ENCODE results near the gene RNF40. TPM values are rescaled to one million over a fixed set of nuclear protein-coding genes. Genes with fewer than 3 reads are reported as not detected.

RNF40 gene
- total RNA-seq, 1 donor from 2014 or later = 98.5 TPM

GRCh38 chr16:30784215-30784614, 22.1 kb downstream of the RNF40 start:
- DNase-seq (ENCODE audit: low spot score) = no peak
- no peak overlapping the region for H3K27ac Mint-ChIP-seq
- H3K27me3 Mint-ChIP-seq (ENCODE audit: insufficient read depth) = peaks cover 36% of the 10 kb centered on the region
- H3K36me3 Mint-ChIP-seq (ENCODE audit: low read depth) = no peaks in the 10 kb centered on the region
- H3K4me1 Mint-ChIP-seq (ENCODE audit: low read depth) = no peaks in the 10 kb centered on the region
- intact Hi-C loops (cut with micrococcal nuclease) = no loop called here
- H3K4me3 Mint-ChIP-seq = no peak overlapping the region
- no peaks in the 10 kb centered on the region for H3K9me3 Mint-ChIP-seq

- Mint-ChIP-seq H3K36me3 (ENCODE audit: low read depth) (no peaks in the 10 kb centered on the region), H3K9me3 (no peaks in the 10 kb centered on the region), H3K4me1 (ENCODE audit: low read depth) (no peaks in the 10 kb centered on the region), H3K4me3 (peak overlapping the region; percentile 74), H3K27me3 (ENCODE audit: insufficient read depth) (peaks cover 36% of the 10 kb centered on the region), H3K27ac (no peak overlapping the region)
- no peak for DNase-seq (ENCODE audit: low spot score)
- intact Hi-C loops (cut with micrococcal nuclease) = no loop called here
Measured at GRCh38 chr16:30785126-30786106, 23.3 kb downstream of the RNF40 start.

GRCh38 chr16:30786115-30786935, 24.2 kb downstream of the RNF40 start:
- Mint-ChIP-seq H3K27me3 (ENCODE audit: insufficient read depth) (peaks cover 36% of the 10 kb centered on the region), H3K9me3 (no peaks in the 10 kb centered on the region), H3K27ac (no peak overlapping the region), H3K4me3 (peak overlapping the region; percentile 74), H3K36me3 (ENCODE audit: low read depth) (no peaks in the 10 kb centered on the region), H3K4me1 (ENCODE audit: low read depth) (no peaks in the 10 kb centered on the region)
- no peak for DNase-seq (ENCODE audit: low spot score)
- intact Hi-C loops (cut with micrococcal nuclease) = no loop called here

GRCh38 chr16:30786936-30787612, 25.0 kb downstream of the RNF40 start, which contains the start of gene ZNF629:
TSS of gene ZNF629 (minus strand) at chr16:30787205. CDS start at chr16:30784482, 2,723 bp downstream.
- Mint-ChIP-seq H3K36me3 (ENCODE audit: low read depth) (no peaks in the 10 kb centered on the region), H3K27me3 (ENCODE audit: insufficient read depth) (peaks cover 36% of the 10 kb centered on the region), H3K27ac (no peak within 1 kb of the TSS), H3K9me3 (no peaks in the 10 kb centered on the region), H3K4me1 (ENCODE audit: low read depth) (no peaks in the 10 kb centered on the region), H3K4me3 (peak within 1 kb of the TSS; percentile 78)
- DNase-seq (ENCODE audit: low spot score) = no peak
- intact Hi-C loops (cut with micrococcal nuclease) = no loop called here

GRCh38 chr16:30787613-30788378, 25.7 kb downstream of the RNF40 start:
- Mint-ChIP-seq H3K36me3 (ENCODE audit: low read depth) (no peaks in the 10 kb centered on the region), H3K27me3 (ENCODE audit: insufficient read depth) (peaks cover 36% of the 10 kb centered on the region), H3K4me1 (ENCODE audit: low read depth) (no peaks in the 10 kb centered on the region), H3K9me3 (no peaks in the 10 kb centered on the region), H3K4me3 (peak overlapping the region; percentile 78), H3K27ac (no peak overlapping the region)
- no peak for DNase-seq (ENCODE audit: low spot score)
- intact Hi-C loops (cut with micrococcal nuclease) = no loop called here

- Mint-ChIP-seq H3K36me3 (ENCODE audit: low read depth) (no peaks in the 10 kb centered on the region), H3K27me3 (ENCODE audit: insufficient read depth) (peaks cover 9% of the 10 kb centered on the region), H3K4me3 (no peak overlapping the region), H3K4me1 (ENCODE audit: low read depth) (no peaks in the 10 kb centered on the region), H3K9me3 (no peaks in the 10 kb centered on the region), H3K27ac (no peak overlapping the region)
- intact Hi-C loops (cut with micrococcal nuclease) = no loop called here
- DNase-seq (ENCODE audit: low spot score) = no peak
Measured at GRCh38 chr16:30793508-30794069, 31.5 kb downstream of the RNF40 start.

GRCh38 chr16:30794634-30795033, 32.5 kb downstream of the RNF40 start:
- peaks cover 6% of the 10 kb centered on the region for H3K27me3 Mint-ChIP-seq (ENCODE audit: insufficient read depth)
- no peaks in the 10 kb centered on the region for H3K36me3 Mint-ChIP-seq (ENCODE audit: low read depth)
- no peak for DNase-seq (ENCODE audit: low spot score)
- intact Hi-C loops (cut with micrococcal nuclease) = no loop called here
- no peak overlapping the region for H3K27ac Mint-ChIP-seq
- no peaks in the 10 kb centered on the region for H3K4me1 Mint-ChIP-seq (ENCODE audit: low read depth)
- no peak overlapping the region for H3K4me3 Mint-ChIP-seq
- H3K9me3 Mint-ChIP-seq = no peaks in the 10 kb centered on the region

- peaks cover 2% of the 10 kb centered on the region for H3K4me1 Mint-ChIP-seq (ENCODE audit: low read depth)
- no peak for DNase-seq (ENCODE audit: low spot score)
- intact Hi-C loops (cut with micrococcal nuclease) = loop anchor here (2.0 kb wide), 1 partner anchor 17 kb away; no protein-coding TSS in a partner anchor
- H3K4me3 Mint-ChIP-seq = no peak overlapping the region
- H3K36me3 Mint-ChIP-seq (ENCODE audit: low read depth) = peaks cover 1% of the 10 kb centered on the region
- H3K27ac Mint-ChIP-seq = no peak overlapping the region
- no peaks in the 10 kb centered on the region for H3K9me3 Mint-ChIP-seq
- peaks cover 6% of the 10 kb centered on the region for H3K27me3 Mint-ChIP-seq (ENCODE audit: insufficient read depth)
Measured at GRCh38 chr16:30797670-30798309, 35.7 kb downstream of the RNF40 start.

GRCh38 chr16:30802936-30803335, 40.8 kb downstream of the RNF40 start:
- H3K4me3 Mint-ChIP-seq = peak overlapping the region; percentile 32
- H3K36me3 Mint-ChIP-seq (ENCODE audit: low read depth) = peaks cover 5% of the 10 kb centered on the region
- DNase-seq (ENCODE audit: low spot score) = no peak
- no peak overlapping the region for H3K27ac Mint-ChIP-seq
- H3K4me1 Mint-ChIP-seq (ENCODE audit: low read depth) = peaks cover 26% of the 10 kb centered on the region
- H3K27me3 Mint-ChIP-seq (ENCODE audit: insufficient read depth) = peaks cover 16% of the 10 kb centered on the region
- no peaks in the 10 kb centered on the region for H3K9me3 Mint-ChIP-seq
- intact Hi-C loops (cut with micrococcal nuclease) = no loop called here

GRCh38 chr16:30805056-30805369, 42.9 kb downstream of the RNF40 start:
- H3K27me3 Mint-ChIP-seq (ENCODE audit: insufficient read depth) = peaks cover 16% of the 10 kb centered on the region
- peaks cover 5% of the 10 kb centered on the region for H3K36me3 Mint-ChIP-seq (ENCODE audit: low read depth)
- no peak for DNase-seq (ENCODE audit: low spot score)
- no peaks in the 10 kb centered on the region for H3K9me3 Mint-ChIP-seq
- no peak overlapping the region for H3K27ac Mint-ChIP-seq
- peak overlapping the region; percentile 83 for H3K4me3 Mint-ChIP-seq
- intact Hi-C loops (cut with micrococcal nuclease) = no loop called here
- H3K4me1 Mint-ChIP-seq (ENCODE audit: low read depth) = peaks cover 26% of the 10 kb centered on the region

- peak overlapping the region; percentile 83 for H3K4me3 Mint-ChIP-seq
- peaks cover 5% of the 10 kb centered on the region for H3K36me3 Mint-ChIP-seq (ENCODE audit: low read depth)
- H3K27me3 Mint-ChIP-seq (ENCODE audit: insufficient read depth) = peaks cover 16% of the 10 kb centered on the region
- intact Hi-C loops (cut with micrococcal nuclease) = no loop called here
- peak; percentile 21 for DNase-seq (ENCODE audit: low spot score)
- no peak overlapping the region for H3K27ac Mint-ChIP-seq
- peaks cover 26% of the 10 kb centered on the region for H3K4me1 Mint-ChIP-seq (ENCODE audit: low read depth)
- H3K9me3 Mint-ChIP-seq = no peaks in the 10 kb centered on the region
Measured at GRCh38 chr16:30805370-30806169, 43.4 kb downstream of the RNF40 start.
